Muscle layer of colon (tissue), 2 donors: Measurements from ENCODE around the gene ZCCHC8.
"Not testable (repeated sequence)": the region's sequence is repeated elsewhere in the genome, so short reads cannot be mapped to it uniquely, and the experiment has no call there.

Source experiments
- H3K27ac ChIP-seq: one replicate; pipeline ENCODE4 v1.7.0; 2013; ENCODE audit warnings: low read depth, mild to moderate bottlenecking, low read length, moderate library complexity
- H3K27me3 ChIP-seq, 2 donors: one replicate each; pipeline ENCODE4 v1.7.0; 2013; ENCODE audit warnings: low read length in 2 of 2, mild to moderate bottlenecking in 2 of 2; ENCODE audit not compliant: insufficient read depth in 2 of 2, control insufficient read depth in 1 of 2
- H3K36me3 ChIP-seq: one replicate; pipeline ENCODE4 v1.7.0; 2013; ENCODE audit warnings: mild to moderate bottlenecking, low read length; ENCODE audit not compliant: insufficient read depth
- H3K4me1 ChIP-seq: one replicate; pipeline ENCODE4 v1.7.0; 2013; ENCODE audit warnings: mild to moderate bottlenecking, low read length; ENCODE audit not compliant: insufficient read depth
- H3K4me3 ChIP-seq, 2 donors: one replicate each; pipeline ENCODE4 v1.7.0; 2013; ENCODE audit warnings: low read length in 2 of 2, low read depth in 1 of 2, mild to moderate bottlenecking in 1 of 2, moderate library complexity in 1 of 2
- H3K9ac ChIP-seq: one replicate; pipeline ENCODE4 v1.7.0; 2013; ENCODE audit warnings: low read length
- H3K9me3 ChIP-seq: one replicate; pipeline ENCODE4 v1.7.0; 2013; ENCODE audit warnings: mild to moderate bottlenecking, low read length
- donor health status: abdominal sarcoma.
- donor health status: Adenocarcinoma of cecum.

The ZCCHC8 gene

GRCh38 chr12:122523846-122524718 is 23.4 kb upstream of the ZCCHC8 start:
- Histone ChIP-seq H3K9me3 (no peaks in the 10 kb centered on the region), H3K4me3 (peak overlapping the region in 1 of 2 donors; percentile 99), H3K9ac (peak overlapping the region; percentile 4), H3K27me3 (no peaks in the 10 kb centered on the region), H3K4me1 (peaks cover 40% of the 10 kb centered on the region), H3K36me3 (peaks cover 34% of the 10 kb centered on the region), H3K27ac (peak overlapping the region; percentile 6)

DNA sequence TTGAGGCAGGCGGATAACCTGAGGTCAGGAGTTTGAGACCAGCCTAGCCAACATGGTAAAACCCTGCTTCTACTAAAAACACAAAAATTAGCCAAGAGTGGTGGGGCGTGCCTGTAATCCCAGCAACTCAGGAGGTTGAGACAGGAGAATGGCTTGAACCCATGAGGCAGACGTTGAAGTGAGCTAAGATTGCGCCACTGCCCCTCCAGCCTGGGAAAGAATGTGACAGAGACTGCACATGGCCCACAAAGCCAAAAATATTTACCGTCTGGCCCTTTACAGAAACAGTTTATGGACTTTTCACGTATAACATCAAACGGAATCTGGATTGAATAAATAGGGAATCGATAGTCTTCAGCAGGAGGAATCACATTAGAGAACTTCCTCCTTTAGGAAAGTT is 22.5 kb upstream of the ZCCHC8 start:
- H3K27me3 ChIP-seq = no peaks in the 10 kb centered on the region
- peaks cover 42% of the 10 kb centered on the region for H3K36me3 ChIP-seq
- no peak overlapping the region for H3K9ac ChIP-seq
- H3K4me1 ChIP-seq = peaks cover 40% of the 10 kb centered on the region
- H3K4me3 ChIP-seq = peak overlapping the region in 1 of 2 donors; percentile 32
- no peaks in the 10 kb centered on the region for H3K9me3 ChIP-seq
- no peak overlapping the region for H3K27ac ChIP-seq

DNA sequence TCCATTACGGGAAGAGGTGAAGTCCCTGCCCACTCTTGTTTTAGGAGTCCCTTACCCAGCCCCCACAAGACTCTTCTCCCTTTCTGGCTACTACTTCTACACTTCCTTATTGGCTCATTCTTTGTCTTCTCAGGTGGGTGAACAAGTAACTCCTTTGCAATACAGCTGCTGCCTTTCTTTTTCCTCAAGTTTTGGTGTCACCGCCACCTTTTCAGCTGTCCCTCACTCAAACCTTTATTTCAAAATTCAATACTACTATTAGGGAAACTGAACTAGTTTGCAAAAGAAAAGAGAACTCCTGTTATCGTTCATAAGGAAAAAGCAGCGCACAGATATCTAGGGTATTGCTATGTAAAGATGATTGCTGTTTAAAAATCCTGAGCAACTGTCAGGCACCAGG is 19.9 kb upstream of the ZCCHC8 start:
- Histone ChIP-seq H3K27ac (no peak overlapping the region), H3K4me1 (peaks cover 29% of the 10 kb centered on the region), H3K27me3 (no peaks in the 10 kb centered on the region), H3K9ac (no peak overlapping the region), H3K9me3 (no peaks in the 10 kb centered on the region), H3K36me3 (peaks cover 67% of the 10 kb centered on the region), H3K4me3 (no peak overlapping the region)

- H3K27ac ChIP-seq = no peak overlapping the region
- H3K36me3 ChIP-seq = peaks cover 75% of the 10 kb centered on the region
Measured at GRCh38 chr12:122519418-122519817, 18.7 kb upstream of the ZCCHC8 start.

GRCh38 chr12:122518908-122519307 is 18.2 kb upstream of the ZCCHC8 start:
- Histone ChIP-seq H3K36me3 (peaks cover 79% of the 10 kb centered on the region), H3K9me3 (no peaks in the 10 kb centered on the region), H3K27me3 (no peaks in the 10 kb centered on the region), H3K4me1 (peaks cover 20% of the 10 kb centered on the region), H3K9ac (no peak overlapping the region), H3K27ac (no peak overlapping the region), H3K4me3 (no peak overlapping the region)

More at GRCh38 chr12:122519418-122519817, 18.7 kb upstream of the ZCCHC8 start:
- Histone ChIP-seq H3K9me3 (no peaks in the 10 kb centered on the region), H3K4me3 (no peak overlapping the region), H3K9ac (no peak overlapping the region), H3K4me1 (peaks cover 25% of the 10 kb centered on the region), H3K27me3 (no peaks in the 10 kb centered on the region)

GRCh38 chr12:122517877-122518276 is 17.1 kb upstream of the ZCCHC8 start:
- Histone ChIP-seq H3K36me3 (peaks cover 86% of the 10 kb centered on the region), H3K9me3 (no peaks in the 10 kb centered on the region), H3K4me1 (peaks cover 10% of the 10 kb centered on the region)

DNA sequence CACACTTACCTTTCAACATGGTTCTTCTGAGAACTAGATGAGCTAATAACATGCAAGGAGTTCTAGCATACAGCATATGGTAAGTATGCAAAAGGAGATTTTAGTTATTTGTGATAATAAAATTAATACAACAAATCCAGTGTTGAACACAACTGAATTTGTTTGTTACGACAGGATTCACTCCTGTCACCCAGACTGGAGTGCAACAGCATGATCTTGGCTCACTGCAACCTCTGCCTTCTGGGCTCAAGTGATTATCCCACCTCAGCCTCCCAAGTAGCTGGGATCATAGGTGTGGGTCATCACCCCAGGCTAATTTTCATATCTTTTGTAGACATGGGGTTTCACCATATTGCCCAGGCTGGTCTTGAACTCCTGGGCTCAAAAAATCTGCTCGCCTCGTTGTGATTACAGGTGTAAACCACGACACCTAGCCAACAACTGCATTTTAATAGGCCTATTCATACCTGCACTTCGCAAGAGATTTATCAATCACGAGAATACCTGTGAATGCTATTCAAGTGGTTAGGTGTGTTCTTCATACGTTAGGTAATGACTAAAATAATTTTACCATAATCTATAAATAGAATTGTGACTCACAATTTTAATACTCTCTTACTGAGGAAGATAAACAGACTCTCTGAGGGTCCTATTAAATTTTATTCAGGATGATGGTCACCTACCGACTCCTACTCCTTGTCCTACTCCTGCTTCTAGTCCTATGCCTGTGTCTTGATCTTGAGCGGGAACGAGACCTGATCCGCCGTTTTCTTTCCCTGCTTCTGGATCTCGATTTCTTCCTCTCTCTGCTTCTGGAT is 16.0 kb upstream of the ZCCHC8 start:
- no peak overlapping the region for H3K4me3 ChIP-seq
- H3K27me3 ChIP-seq = no peaks in the 10 kb centered on the region
- H3K27ac ChIP-seq = no peak overlapping the region
- peaks cover under 1% of the 10 kb centered on the region for H3K4me1 ChIP-seq
- H3K9me3 ChIP-seq = no peaks in the 10 kb centered on the region
- no peak overlapping the region for H3K9ac ChIP-seq
- peaks cover 89% of the 10 kb centered on the region for H3K36me3 ChIP-seq

More at GRCh38 chr12:122517877-122518276, 17.1 kb upstream of the ZCCHC8 start:
- Histone ChIP-seq H3K27ac (no peak overlapping the region), H3K4me3 (no peak overlapping the region), H3K27me3 (no peaks in the 10 kb centered on the region), H3K9ac (no peak overlapping the region)

GRCh38 chr12:122515275-122515674 is 14.5 kb upstream of the ZCCHC8 start:
- H3K27ac ChIP-seq = no peak overlapping the region
- no peak overlapping the region for H3K9ac ChIP-seq
- no peaks in the 10 kb centered on the region for H3K27me3 ChIP-seq
- H3K4me1 ChIP-seq = no peaks in the 10 kb centered on the region
- H3K4me3 ChIP-seq = no peak overlapping the region
- peaks cover 80% of the 10 kb centered on the region for H3K36me3 ChIP-seq
- no peaks in the 10 kb centered on the region for H3K9me3 ChIP-seq

DNA sequence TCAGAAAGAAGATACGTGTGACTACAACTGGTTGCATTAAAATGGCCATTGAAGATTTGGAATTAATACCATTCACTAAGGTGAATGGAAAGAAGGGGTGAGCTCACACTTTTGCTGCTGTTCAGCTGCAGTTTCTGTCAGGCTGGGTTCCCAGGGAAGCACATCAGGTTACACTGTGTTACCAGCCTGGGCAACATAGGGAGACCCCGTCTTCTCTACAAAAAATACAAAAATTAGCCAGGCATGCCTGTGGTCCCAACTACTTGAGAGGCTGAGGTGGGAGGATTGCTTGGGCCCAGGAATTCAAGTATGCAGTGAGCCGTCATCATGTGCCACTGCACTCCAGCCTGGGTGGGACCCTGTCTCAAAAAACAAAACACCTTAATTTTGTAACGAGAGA is 12.9 kb upstream of the ZCCHC8 start:
- no peak overlapping the region for H3K4me3 ChIP-seq
- H3K9ac ChIP-seq = no peak overlapping the region
- no peak overlapping the region for H3K27ac ChIP-seq
- peaks cover 82% of the 10 kb centered on the region for H3K36me3 ChIP-seq
- no peaks in the 10 kb centered on the region for H3K27me3 ChIP-seq
- H3K9me3 ChIP-seq = no peaks in the 10 kb centered on the region
- no peaks in the 10 kb centered on the region for H3K4me1 ChIP-seq

DNA sequence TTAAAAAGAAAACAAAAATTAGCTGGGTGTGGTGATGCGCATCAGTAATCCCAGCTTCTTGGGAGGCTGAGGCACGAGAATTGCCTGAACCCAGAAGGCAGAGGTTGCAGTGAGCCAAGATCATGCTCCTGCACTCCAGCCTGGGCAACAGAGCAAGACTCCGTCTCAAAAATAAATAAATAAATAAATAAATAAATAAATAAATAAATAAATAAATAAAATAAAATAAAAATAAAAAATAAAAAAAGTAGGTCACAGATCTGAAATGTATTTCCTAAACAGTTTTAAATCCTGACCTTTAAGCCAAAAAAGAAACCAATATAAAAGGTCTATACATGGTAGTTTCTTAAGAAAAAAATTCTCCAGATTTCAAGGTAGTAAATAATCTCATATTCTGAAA is 12.3 kb upstream of the ZCCHC8 start:
- H3K4me1 ChIP-seq, H3K4me3 ChIP-seq, H3K9me3 ChIP-seq, H3K9ac ChIP-seq, H3K27ac ChIP-seq, H3K27me3 ChIP-seq: not testable (repeated sequence)
- H3K36me3 ChIP-seq = peaks cover 83% of the 10 kb centered on the region

- no peaks in the 10 kb centered on the region for H3K4me1 ChIP-seq
- H3K27me3 ChIP-seq = no peaks in the 10 kb centered on the region
- H3K4me3 ChIP-seq = no peak overlapping the region
- no peaks in the 10 kb centered on the region for H3K9me3 ChIP-seq
- H3K27ac ChIP-seq = no peak overlapping the region
- peaks cover 79% of the 10 kb centered on the region for H3K36me3 ChIP-seq
- no peak overlapping the region for H3K9ac ChIP-seq
Measured at GRCh38 chr12:122508163-122508562, 7.4 kb upstream of the ZCCHC8 start.
